Skeletal muscle tissue (tissue), 4 donors: ENCODE measurements around the gene GHRL. TPM values are rescaled to one million over a fixed set of nuclear protein-coding genes. Genes with fewer than 3 reads are reported as not detected.
"Not testable (repeated sequence)": the region's sequence is repeated elsewhere in the genome, so short reads cannot be mapped to it uniquely, and the experiment has no call there.

ENCODE experiments used
- H3K27ac ChIP-seq: one replicate; pipeline ENCODE4 v1.7.0; 2013; ENCODE audit warnings: mild to moderate bottlenecking, low read depth, low read length, inconsistent platforms
- H3K27me3 ChIP-seq, 3 donors: one replicate each; pipeline ENCODE4 v1.7.0; 2013; ENCODE audit warnings: low read length in 3 of 3; ENCODE audit not compliant: control insufficient read depth in 3 of 3, insufficient read depth in 3 of 3
- H3K36me3 ChIP-seq, 3 donors: one replicate each; pipeline ENCODE4 v1.7.0; 2013; ENCODE audit warnings: low read length in 3 of 3; ENCODE audit not compliant: control insufficient read depth in 3 of 3, insufficient read depth in 3 of 3
- H3K4me1 ChIP-seq, 3 donors: one replicate each; pipeline ENCODE4 v1.7.0; 2013; ENCODE audit warnings: low read length in 3 of 3, mild to moderate bottlenecking in 3 of 3; ENCODE audit not compliant: control insufficient read depth in 3 of 3, insufficient read depth in 3 of 3
- H3K4me3 ChIP-seq, 3 donors: one replicate each; pipeline ENCODE4 v1.7.0; 2013; ENCODE audit warnings: low read length in 3 of 3
- H3K9ac ChIP-seq, 3 donors: one replicate each; pipeline ENCODE4 v1.7.0; 2013; ENCODE audit warnings: low read length in 3 of 3, mild to moderate bottlenecking in 3 of 3, moderate library complexity in 2 of 3, low read depth in 1 of 3
- H3K9me3 ChIP-seq, 3 donors: one replicate each; pipeline ENCODE4 v1.7.0; 2013; ENCODE audit warnings: low read length in 3 of 3; ENCODE audit not compliant: control insufficient read depth in 3 of 3
- total RNA-seq: library from RNA; depleted of rRNA; stranded (reverse); fragments of >200 nt; gene quantifications from one replicate; pipeline ENCODE4 v1.2.3, GENCODE V29; 2014
- donor health status: Osteomylitis.

The GHRL gene
- total RNA-seq, 1 donor from 2014 or later: 0.52 TPM

DNA sequence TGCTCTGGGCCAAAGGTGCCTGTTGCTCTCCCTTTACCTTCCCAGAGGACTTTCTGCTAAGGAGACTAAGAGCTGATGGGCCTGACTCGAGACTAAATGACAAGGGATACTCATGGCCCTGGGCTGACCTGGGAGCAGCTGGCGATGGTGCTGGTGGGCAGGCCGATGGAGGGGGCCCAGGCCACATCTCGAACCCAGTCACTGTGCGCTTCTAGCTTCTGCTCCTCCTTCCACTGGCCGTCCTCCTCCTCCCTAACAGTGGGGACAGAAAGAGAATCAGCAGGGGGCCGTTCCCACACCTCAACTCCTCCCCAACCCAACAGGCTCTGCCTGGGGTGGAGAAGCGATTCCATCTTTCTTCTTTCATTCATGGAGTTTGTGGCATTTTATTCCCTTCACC lies 12.2 kb upstream of the GHRL start:
- Histone ChIP-seq H3K36me3 (peaks cover 51 to 85% (median 65%) of the 10 kb centered on the region in 3 donors), H3K9me3 (no peaks in the 10 kb centered on the region), H3K27me3 (no peaks in the 10 kb centered on the region), H3K4me3 (no peak overlapping the region), H3K27ac (no peak overlapping the region), H3K4me1 (peaks cover 0 to 7% (median 4%) of the 10 kb centered on the region in 3 donors), H3K9ac (no peak overlapping the region)

DNA sequence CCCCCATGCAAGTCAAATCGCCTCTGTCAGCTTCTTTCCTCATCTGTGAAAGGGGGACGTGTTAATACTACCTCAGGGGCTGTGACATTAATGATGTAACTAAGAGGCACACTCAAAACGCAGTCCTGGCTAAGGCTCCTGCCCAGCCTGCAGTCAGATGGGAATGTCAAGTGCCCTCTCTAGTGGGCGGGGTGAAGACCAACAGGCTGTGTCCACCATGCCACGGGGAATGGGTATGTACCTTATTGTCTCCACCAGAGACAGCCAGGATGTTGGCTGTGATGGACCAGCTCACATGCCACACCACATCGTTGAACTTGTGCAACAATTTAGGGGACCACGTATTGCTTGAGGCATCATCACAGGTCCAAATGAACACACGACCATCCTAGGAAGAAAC lies 11.0 kb upstream of the GHRL start:
- Histone ChIP-seq H3K4me3 (no peak overlapping the region), H3K36me3 (peaks cover 53 to 82% (median 72%) of the 10 kb centered on the region in 3 donors), H3K9ac (no peak overlapping the region), H3K9me3 (no peaks in the 10 kb centered on the region), H3K4me1 (peaks cover 0 to 7% (median 4%) of the 10 kb centered on the region in 3 donors), H3K27ac (no peak overlapping the region), H3K27me3 (no peaks in the 10 kb centered on the region)

DNA sequence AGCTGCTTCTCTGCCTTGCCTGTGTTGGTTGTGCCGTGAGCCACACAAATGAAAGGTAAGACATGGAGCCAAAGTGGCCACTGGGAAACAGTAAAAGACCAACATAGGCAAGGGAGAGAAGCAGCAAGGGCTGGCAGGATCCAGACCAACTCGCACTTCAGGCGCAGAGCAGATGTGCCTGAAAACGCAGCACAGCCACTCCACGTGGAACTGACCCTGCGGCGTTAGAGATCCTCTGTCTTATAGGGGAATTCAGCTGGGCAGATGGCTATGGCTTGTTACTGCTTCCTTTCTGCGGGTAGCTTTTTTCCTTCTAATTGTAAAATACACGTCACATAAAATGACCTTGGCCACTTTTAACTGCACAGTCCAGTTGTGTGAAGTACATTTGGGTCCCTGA lies 10.4 kb upstream of the GHRL start:
- no peaks in the 10 kb centered on the region for H3K27me3 ChIP-seq
- no peak overlapping the region for H3K4me3 ChIP-seq
- peaks cover 0 to 7% (median 4%) of the 10 kb centered on the region in 3 donors for H3K4me1 ChIP-seq
- no peak overlapping the region for H3K27ac ChIP-seq
- H3K9ac ChIP-seq: no peak overlapping the region
- H3K9me3 ChIP-seq: no peaks in the 10 kb centered on the region
- peaks cover 53 to 80% (median 68%) of the 10 kb centered on the region in 3 donors for H3K36me3 ChIP-seq

DNA sequence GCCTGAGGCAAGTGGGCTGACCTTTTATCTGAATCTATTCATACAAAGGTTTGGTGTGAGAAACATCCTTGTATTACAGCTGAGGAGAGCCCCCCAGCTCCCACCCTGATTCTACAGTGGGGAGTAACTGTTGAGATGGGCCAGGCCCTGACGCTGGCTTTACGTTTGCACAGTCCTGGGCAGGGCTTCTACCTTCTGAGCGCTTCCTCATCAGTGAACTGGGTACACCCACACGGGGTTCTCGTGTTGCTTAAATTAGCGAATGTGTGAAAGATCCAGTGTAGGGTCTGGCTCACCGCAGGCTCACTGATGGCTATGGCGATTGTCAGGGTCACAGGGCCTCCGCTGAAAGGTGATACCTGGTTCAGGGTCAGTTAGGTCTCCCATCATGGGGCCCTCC lies 7.3 kb upstream of the GHRL start:
- Histone ChIP-seq H3K9ac (no peak overlapping the region), H3K36me3 (peaks cover 49 to 54% (median 54%) of the 10 kb centered on the region in 3 donors), H3K9me3 (no peaks in the 10 kb centered on the region), H3K27me3 (no peaks in the 10 kb centered on the region), H3K4me3 (no peak overlapping the region), H3K27ac (no peak overlapping the region), H3K4me1 (peaks cover 0 to 1% (median under 1%) of the 10 kb centered on the region in 3 donors)

DNA sequence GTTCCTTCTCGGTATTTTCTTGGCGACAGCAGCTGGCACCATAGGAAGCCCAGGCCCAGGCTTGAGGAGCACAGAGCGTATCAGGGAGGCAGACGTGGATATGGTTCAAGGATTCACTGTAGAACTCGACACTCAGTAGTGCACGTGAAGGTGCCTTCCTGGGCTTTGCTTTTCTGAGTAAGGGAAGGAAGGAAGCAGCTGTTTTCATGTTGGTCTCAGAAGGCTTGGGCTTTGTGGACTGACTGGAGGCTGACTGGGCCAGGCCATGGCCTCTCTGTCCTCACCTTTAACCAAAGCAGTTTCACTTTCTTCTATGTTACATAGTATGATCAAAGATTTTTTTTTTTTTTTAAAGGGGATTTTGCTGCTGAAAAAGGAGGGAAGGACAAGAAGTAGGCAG lies 6.9 kb upstream of the GHRL start:
- H3K36me3 ChIP-seq: peaks cover 45 to 50% (median 50%) of the 10 kb centered on the region in 3 donors
- H3K4me1 ChIP-seq: no peaks in the 10 kb centered on the region
- H3K27me3 ChIP-seq: no peaks in the 10 kb centered on the region
- no peaks in the 10 kb centered on the region for H3K9me3 ChIP-seq
- H3K9ac ChIP-seq: peak overlapping the region in 2 of 3 donors; percentile 13 to 23
- H3K4me3 ChIP-seq: no peak overlapping the region
- no peak overlapping the region for H3K27ac ChIP-seq

DNA sequence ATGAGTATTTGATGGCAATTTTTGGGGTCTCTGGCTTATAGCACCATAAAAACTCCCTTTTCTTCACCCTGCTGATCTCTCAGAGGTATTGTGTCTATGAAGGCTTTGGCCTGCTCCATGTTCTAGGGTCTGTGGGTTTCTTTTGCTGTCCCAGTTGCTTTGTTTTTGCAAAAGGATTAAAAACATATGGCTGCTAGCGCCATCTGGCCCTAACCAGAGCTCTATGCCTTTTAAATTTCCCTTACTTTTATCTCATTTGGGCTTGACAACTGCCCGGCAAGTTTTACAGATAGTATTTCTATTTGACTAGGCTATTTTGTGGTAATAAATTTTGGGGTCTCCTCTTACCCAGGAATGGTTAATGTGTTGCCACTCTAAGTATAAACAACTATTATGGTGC lies 6.4 kb upstream of the GHRL start:
- H3K4me1 ChIP-seq: no peaks in the 10 kb centered on the region
- peak overlapping the region in 1 of 3 donors; percentile 23 for H3K9ac ChIP-seq
- no peak overlapping the region for H3K4me3 ChIP-seq
- H3K27ac ChIP-seq: no peak overlapping the region
- H3K27me3 ChIP-seq: no peaks in the 10 kb centered on the region
- no peaks in the 10 kb centered on the region for H3K9me3 ChIP-seq
- H3K36me3 ChIP-seq: peaks cover 40 to 45% (median 45%) of the 10 kb centered on the region in 3 donors

DNA sequence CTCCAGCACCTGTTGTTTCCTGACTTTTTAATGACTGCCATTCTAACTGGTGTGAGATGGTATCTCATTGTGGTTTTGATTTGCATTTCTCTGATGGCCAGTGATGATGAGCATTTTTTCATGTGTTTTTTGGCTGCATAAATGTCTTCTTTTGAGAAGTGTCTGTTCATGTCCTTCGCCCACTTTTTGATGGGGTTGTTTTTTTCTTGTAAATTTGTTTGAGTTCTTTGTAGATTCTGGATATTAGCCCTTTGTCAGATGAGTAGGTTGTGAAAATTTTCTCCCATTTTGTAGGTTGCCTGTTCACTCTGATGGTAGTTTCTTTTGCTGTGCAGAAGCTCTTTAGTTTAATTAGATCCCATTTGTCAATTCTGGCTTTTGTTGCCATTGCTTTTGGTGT lies 5.3 kb upstream of the GHRL start:
- H3K36me3 ChIP-seq: peaks cover 29 to 34% (median 33%) of the 10 kb centered on the region in 3 donors
- H3K4me1 ChIP-seq, H3K4me3 ChIP-seq, H3K27ac ChIP-seq, H3K9me3 ChIP-seq, H3K9ac ChIP-seq, H3K27me3 ChIP-seq: not testable (repeated sequence)

DNA sequence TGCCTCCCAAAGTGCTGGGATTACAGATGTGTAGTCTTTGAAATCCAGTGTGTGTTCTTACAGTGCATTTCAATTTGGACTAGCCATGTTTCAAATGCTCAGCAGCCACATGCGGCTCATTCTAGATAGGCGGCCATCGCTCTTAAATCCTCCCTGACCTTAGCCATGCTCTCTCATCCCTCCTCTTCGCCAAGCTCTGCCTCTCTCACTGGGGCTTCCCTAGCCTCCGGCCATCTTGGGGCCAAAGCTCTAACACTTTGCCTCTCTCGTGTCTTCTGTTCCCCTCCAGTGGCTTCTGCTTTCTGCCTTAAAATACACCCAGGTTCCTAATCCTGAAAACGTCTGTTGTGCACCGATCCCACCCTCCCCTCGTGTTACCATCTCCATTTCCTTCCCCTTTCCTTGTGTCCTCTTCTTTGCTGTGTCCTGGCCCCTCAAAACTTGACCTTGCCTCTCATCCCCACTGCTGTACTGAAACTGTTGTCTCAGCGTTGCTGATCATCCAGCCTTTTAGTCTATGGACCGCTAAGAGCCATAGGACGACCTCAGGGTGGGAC lies 1.4 kb upstream of the GHRL start:
- Histone ChIP-seq H3K36me3 (peaks cover 8 to 9% (median 8%) of the 10 kb centered on the region in 3 donors), H3K27me3 (no peaks in the 10 kb centered on the region), H3K27ac (no peak overlapping the region)

DNA sequence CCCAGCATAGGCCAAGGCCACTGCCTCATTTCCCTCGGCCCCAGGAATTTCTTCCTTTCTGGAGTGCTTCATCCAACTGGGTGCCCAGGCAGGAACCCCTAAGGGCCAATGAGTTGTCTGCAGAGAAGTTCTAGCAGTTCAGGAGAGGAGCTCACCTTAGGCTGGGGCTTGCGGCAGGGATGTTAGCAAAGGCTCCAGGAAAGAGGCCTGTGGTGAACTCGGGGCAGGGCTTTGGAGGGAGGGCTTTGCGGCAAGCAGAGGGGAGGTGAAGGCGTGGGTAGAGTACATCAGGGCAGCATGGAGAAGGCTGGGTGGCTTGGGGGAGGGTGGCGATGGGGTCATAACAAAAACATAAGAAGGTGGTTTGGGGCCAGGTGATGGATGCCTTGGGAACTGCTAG lies 1.1 kb downstream of the GHRL start:
- H3K9ac ChIP-seq: no peak overlapping the region
- no peaks in the 10 kb centered on the region for H3K9me3 ChIP-seq
- no peak overlapping the region for H3K27ac ChIP-seq
- peaks cover 0 to 9% (median 0%) of the 10 kb centered on the region in 3 donors for H3K4me1 ChIP-seq
- no peaks in the 10 kb centered on the region for H3K27me3 ChIP-seq
- no peak overlapping the region for H3K4me3 ChIP-seq
- peaks cover 18 to 30% (median 19%) of the 10 kb centered on the region in 3 donors for H3K36me3 ChIP-seq

More for the DNA sequence above, 1.4 kb upstream of the GHRL start:
- peaks cover 0 to 9% (median 0%) of the 10 kb centered on the region in 3 donors for H3K4me1 ChIP-seq
- H3K9ac ChIP-seq: no peak overlapping the region
- no peaks in the 10 kb centered on the region for H3K9me3 ChIP-seq
- H3K4me3 ChIP-seq: no peak overlapping the region

DNA sequence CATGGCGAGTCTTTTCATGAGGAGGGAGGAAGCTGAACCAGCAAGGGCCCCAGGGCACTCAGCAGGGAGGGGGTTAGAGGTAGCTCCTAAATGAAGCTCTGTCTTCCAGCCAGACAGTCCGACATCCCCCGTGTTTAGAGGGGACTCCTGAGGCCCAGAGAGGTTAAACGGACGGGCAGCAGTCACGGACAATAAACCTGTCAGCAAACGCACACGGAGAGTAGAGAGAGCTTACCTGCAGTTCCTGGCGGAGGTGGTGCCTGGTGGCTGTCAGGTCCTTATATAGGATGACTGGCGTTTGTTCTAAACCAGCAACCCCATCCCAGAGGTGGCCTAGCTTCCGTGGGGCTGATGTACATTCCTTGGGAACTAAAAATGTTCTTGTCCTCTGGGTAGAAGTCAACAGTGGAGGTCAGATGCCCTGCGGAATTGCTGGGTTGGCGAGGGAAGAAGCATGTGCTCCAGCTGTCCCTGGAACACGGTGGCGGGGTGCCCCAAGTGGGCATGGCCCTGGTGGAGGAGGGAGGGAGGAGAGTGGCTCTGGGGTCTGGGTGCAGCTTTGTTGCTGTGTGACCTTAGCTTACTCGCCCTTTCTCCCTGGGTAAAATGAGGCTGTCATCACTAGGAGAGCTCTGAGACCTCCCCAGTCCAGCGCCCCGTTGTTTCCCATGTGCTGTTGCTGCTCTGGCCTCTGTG lies 2.1 kb downstream of the GHRL start:
- Histone ChIP-seq H3K27me3 (no peaks in the 10 kb centered on the region), H3K27ac (no peak overlapping the region), H3K36me3 (peaks cover 23 to 37% (median 23%) of the 10 kb centered on the region in 3 donors), H3K9ac (peak overlapping the region in 1 of 3 donors; percentile 40), H3K4me3 (no peak overlapping the region), H3K4me1 (peaks cover 0 to 9% (median 0%) of the 10 kb centered on the region in 3 donors), H3K9me3 (no peaks in the 10 kb centered on the region)
